Jurkat, Clone E6-1 (cell line): ENCODE measurements around the gene KIF21A.
"Not testable (repeated sequence)": the region's sequence is repeated elsewhere in the genome, so short reads cannot be mapped to it uniquely, and the experiment has no call there.

Experiments
- DNase-seq: peaks from one replicate; pipeline ENCODE4 v3.0.0-alpha.2; 2011; ENCODE audit warnings: low read depth, low spot score
- H3K4me3 ChIP-seq: 2 replicates; pipeline ENCODE4 v1.5.1; 2011; ENCODE audit warnings: mild to moderate bottlenecking, low read length, control low read depth, moderate library complexity

Gene KIF21A

DNA sequence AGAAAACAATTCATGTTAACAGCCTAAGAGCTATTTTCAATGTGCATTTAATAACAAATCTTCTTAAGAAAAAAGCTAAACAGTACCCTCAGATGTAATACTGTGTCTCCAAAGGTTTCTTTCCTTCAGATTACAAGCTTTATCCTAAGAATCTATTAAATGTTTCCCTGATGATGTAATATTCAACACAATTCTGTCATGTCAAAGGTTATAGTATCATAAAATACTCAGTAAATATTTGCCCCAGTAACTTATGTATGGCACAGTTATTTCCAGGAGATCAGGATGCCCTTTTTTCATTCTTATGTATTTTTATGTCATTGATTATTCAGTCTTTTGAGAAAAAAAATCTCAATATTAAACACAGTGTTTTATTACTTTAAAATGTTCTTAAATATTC lies 128.4 kb downstream of the KIF21A start:
- no peak overlapping the region for H3K4me3 ChIP-seq
- DNase-seq = no peak

DNA sequence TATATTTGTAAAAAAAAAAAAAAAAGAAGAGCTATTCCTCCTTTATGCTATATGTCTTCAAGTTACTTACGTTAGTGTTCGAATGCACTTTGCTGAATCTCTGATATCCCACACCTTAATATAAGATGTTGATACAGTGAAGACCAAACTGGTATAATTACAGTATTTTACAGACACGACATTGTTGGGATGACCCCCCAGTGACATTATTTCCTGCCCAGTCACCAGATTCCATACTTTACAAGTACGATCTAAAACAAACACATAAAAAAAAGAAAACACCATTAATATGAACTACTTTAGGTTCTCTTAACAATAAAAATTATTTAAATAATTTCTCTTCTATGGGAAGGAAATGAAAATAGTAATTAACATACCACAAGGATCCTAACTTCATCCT lies 133.4 kb downstream of the KIF21A start:
- H3K4me3 ChIP-seq = no peak overlapping the region
- DNase-seq = no peak

DNA sequence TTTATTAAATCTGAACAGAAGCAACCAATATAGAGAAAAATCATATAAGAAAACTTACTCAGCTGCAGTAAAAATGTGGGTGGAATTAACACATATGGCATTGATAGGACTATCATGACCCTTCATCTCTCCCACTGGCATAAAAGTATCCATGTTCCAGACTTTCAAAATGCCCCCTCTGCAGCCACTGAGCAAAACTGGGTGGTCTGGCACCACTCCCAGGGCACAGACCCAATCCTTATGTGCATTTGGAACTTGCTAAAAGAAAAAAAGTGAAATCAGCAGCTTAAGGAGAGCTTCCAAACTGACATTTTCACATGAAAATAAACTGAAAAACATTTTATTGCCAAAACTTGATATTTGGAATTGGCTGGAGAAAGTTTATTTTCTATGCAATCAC lies 141.5 kb downstream of the KIF21A start:
- no peak for DNase-seq
- H3K4me3 ChIP-seq = no peak overlapping the region

DNA sequence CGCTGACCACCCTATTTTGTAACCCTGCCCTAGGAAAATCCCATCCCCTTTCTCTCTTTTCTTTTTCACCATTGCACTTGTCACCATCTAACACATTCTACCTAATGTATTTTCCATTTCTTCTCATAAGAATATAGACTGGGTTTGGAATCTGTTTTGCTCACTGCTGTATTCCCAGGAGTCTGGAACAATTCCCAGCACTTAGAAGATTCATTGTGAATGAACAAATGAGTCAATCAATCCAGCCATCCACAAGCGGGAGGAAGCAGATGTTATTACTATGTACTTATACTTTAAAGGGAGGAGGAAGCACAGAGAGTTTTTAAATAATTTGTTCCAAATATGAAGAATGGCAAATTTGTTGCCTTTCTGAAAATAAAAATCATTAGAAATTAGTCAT lies 142.1 kb downstream of the KIF21A start:
- DNase-seq = no peak
- H3K4me3 ChIP-seq = no peak overlapping the region

DNA sequence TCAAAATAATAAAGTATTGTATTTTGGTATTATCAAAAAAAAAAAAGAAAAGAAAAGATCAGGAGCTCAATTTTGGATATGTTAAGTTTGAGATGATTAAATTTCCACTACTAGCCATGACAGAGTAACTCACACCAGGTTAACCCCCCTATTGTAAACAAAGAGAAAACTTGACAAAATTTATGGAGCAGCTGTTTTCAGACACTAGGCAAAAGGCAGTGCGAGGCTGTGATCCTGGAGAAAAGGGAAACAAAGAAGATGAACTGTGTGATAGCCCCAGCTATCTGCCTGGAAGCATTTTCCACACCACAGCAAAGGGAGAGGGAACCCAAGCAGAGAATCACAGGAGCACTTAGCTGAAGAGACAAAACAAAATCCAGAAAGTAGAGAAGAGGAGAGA lies 145.0 kb downstream of the KIF21A start:
- DNase-seq = no peak
- no peak overlapping the region for H3K4me3 ChIP-seq

DNA sequence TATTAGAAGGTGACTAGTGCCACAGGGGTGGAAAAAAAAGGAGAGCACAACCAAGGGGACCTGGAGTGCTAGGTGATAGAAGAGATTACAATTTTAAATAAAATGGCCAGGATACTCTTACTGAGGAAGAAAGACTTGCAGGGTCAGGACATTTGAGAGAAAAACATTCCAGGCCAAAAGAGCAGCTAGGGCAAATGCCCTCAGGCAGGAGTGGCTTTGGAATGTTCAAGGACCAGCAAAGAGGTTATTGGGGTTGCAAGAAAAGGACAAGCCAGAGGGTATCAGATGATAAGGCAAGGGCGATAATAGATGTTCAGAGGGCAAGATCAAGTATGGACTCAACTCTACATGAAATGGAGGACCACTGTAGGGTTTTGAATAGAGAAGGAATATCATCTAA lies 146.4 kb downstream of the KIF21A start:
- H3K4me3 ChIP-seq = no peak overlapping the region
- no peak for DNase-seq

DNA sequence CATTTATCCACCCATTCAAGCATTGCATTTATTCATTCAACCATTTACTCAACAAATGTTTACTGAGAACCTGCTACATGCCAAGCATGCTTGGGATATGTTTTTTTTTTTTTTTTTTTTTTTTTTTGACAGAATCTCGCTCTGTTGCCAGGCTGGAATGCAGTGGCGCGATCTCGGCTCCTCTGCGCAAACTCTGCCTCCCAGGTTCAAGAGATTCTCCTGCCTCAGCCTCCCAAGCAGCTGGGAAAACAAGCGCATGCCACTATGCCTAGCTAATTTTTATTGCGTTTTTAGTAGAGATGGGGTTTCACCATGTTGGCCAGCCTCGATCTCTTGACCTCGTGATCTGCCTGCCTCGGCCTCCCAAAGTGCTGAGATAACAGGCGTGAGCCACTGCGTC lies 147.3 kb downstream of the KIF21A start:
- H3K4me3 ChIP-seq, DNase-seq: not testable (repeated sequence)

DNA sequence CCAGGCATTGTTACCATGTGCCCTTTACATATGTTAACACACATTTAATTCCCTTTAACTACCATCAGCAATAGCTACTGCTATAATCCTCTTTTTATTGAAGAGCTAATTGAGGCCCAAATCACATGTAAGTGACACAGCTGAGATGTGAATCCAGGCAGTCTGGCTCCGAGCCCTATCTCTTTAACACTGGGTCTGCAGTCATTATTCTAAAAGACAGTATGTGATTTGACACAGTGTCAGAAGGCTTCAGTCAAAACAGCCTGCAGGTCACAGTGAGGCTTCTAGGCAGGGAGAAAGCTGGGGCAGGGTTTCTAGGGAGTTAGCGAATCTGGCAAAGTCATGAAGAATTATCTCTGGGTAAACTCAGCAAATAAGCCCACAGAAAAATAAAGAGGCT lies 148.2 kb downstream of the KIF21A start:
- DNase-seq = no peak
- no peak overlapping the region for H3K4me3 ChIP-seq

DNA sequence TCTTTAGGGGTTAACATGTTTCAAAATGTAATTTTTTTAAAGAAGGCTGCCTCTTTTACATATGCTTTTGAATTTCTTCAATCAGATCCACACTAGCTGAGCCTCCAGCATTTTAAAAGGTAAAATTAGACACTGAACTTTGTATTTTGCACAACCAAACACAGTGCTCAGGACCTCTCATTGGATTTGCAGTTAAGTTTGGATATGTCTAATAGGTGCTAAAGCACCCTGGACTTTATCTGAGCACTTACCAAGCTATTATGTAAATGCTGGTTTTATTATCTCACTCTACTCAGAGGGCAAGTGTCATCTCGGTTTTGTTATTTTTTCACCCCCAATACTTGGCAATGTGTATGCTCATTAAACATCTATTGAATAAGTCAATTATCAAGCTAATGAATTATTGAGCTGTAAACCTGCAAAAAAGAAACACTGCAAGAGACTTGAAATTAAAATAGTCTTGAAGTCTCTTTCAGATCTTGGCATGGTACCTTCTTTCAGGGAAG lies 150.7 kb downstream of the KIF21A start:
- DNase-seq = no peak
- no peak overlapping the region for H3K4me3 ChIP-seq

DNA sequence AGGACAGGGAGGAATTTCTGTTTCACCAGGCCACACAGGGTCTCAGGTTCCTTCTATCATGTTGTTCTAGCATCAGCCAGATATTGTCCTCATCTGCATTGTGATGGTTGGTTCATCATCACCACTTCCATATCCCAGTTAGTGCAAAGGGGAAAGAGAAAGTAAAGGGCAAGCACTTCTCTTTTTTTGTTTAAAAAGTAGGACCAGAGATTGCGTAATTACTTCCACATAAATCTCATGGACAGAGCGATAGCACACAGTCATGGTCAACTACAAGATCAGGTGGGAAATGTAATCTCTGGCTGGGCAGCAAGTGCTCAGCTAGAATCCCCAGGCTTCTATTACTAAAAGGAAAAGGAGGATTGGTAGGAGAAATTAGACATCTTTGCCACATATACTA lies 155.1 kb downstream of the KIF21A start:
- no peak for DNase-seq
- H3K4me3 ChIP-seq = no peak overlapping the region

DNA sequence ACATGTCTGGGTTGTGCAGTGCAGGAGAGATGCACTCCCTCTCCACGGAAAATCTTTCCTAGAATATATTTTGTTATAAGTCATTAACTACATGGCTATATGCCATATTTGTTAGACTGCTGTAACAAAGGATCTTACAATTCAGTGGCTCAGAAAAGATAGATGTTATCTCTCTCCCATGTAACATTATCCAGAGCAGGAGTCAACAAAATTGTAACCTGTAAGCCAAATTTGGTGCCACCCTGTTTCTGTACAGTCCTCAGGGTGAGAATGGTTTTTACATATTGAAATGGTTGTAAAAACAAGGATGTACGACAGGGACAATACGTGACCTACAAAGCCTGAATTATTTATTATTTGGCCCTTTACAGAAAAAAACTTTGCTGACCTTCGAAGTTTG lies 155.5 kb downstream of the KIF21A start:
- no peak for DNase-seq
- no peak overlapping the region for H3K4me3 ChIP-seq

DNA sequence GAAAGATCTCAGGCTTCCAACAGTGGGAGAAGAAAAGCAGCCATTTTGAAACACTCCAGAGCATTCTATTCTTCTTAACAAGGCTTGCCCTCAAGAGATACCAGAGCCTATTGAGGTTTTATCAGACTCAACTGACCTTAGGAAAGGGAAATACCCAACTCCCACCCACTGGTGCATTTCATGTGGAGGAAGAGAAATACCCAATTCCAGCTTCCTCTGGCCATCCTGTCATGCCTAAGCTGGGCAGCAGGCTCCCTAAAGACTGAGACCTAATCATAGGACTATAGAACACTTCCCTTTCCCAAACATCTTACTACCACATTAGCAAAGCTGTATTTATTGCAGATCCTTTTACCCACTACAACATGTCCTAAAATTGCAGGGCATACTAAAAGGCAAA lies 164.5 kb downstream of the KIF21A start:
- H3K4me3 ChIP-seq = no peak overlapping the region
- no peak for DNase-seq

DNA sequence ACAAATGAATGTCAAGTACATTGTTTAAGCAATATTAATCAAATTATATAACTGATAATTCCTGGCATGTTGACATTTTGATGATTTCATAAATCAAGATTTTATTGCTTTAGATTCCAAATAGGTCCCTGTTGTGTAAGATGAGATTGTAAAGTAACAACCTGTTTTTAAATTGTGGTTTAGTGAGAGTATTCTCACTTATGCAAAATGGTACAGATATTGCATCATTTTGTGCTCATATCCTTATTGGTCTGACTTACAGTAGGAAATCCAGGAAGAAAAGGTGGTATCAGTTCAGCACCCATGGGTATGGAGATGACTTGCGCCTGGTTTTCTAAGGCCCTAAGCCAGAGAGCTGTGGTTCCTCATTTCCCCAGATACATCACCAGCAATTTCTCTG lies 165.5 kb downstream of the KIF21A start:
- no peak overlapping the region for H3K4me3 ChIP-seq
- no peak for DNase-seq

DNA sequence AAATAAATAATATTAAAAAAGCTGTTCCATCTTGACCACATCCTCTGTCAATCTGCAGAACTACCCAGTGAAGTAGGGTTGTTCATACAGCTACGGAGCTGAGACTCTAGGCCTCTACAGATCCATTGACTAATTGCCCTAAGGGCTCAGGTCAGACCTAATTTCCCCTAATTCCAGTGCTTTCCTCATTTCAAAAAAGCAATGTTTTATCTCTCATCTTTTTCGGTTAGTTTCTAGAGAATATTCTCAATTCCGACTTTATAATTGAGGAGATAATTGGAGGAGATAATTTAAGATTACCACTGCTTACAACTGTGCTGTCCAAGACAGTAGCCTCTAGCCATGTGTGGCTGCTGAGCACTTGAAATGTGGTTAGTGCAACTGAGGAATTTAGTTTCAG lies 167.1 kb downstream of the KIF21A start:
- H3K4me3 ChIP-seq = no peak overlapping the region
- DNase-seq = no peak

DNA sequence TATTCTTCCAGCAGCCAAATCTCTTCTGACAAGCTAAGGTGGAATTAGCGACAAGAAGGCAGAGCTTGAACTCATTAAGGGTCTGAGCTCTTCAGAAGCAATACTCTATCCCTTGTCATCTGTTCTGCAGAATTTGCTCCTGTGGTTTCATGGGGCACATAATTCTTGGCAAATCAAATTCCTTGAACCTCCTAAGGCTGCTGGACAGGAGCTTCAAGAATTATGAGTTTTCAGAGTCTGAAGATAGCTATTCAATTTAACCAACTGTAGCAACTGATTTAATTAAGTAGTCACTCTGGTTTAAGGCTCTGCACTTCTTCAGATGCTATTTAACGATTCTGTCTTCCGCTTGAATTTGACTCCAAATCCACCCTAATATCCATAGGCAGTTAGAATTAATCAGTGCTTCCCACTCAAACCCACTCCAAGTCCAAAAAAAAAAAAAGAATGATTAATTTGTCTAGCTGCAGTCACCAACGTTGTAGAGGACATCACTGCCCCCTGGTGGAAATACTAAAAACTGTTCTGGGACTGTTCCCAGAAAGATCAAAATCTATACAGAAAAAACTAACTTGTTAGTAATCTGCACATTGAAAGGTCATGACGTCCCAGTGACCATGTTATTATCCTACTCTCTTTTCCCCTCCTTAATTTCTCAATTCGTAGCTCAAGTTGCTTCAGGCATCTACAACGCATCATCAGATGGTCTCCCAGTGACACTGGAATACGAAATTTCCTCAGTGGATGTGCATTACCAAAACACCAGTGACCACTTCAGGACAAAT lies 169.9 kb downstream of the KIF21A start:
- H3K4me3 ChIP-seq = no peak overlapping the region
- peak; percentile 26 for DNase-seq

DNA sequence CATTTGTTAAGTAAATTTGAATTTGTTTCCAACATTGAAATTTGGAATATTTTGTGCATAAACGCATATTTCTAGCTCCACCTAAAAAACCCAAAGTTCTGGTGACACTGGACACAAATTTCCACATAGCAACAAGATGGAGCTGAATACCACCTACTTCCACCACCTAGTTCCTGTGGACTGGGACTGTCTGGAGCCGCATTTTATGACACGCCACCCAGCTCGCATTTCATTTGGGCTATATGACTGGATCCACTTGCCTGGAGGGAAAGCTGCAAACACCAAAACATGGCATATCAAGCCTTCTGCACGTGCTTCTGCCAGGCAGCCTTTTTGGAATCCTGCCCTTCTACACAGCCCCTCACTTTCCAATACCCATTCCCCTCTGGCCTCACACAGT lies 173.4 kb downstream of the KIF21A start:
- no peak for DNase-seq
- no peak overlapping the region for H3K4me3 ChIP-seq

DNA sequence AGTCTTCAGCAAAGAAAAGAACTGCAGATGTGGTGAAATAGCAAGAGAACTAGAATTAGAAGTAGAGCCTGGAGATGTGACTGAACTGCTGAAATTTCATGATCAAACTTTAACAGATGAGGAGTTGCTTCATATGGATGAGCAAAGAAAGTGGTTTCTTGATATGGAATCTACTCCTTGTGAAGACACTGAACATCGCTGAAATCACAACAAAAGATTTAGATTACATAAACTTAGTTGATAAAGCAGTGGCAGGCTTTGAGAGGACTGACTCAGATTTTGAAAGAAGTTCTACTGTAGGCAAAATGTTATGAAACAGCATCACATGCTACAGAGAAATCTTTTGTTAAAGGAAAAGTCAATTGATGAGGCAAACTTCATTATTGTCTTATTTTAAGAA lies 175.0 kb downstream of the KIF21A start:
- H3K4me3 ChIP-seq = no peak overlapping the region
- DNase-seq = no peak

DNA sequence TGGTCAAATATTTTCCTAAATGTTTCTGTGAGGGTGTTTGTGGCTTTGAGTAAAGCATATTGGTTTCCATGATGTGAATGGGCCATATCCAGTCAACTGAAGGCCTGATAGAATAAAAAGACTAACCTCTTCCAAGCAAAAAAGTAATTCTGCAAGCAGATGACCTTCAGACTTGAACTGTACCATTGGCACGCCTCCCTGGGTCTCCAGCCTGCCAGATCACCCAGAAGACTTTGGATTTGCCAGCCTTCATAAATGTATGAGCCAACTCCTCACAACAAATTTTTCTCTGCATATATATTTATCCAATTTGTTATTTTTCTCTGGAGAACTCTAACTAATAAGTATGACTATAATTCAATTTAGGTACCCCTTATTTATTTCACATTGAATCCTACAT lies 190.3 kb downstream of the KIF21A start:
- DNase-seq = no peak

More for the DNA sequence above, 190.3 kb downstream of the KIF21A start:
- no peak overlapping the region for H3K4me3 ChIP-seq
